Measurements from ENCODE around the gene TNIP1.
A peak's percentile ranks its signal among the peaks of the same experiment; 100 is the strongest.

The TNIP1 gene

DNA sequence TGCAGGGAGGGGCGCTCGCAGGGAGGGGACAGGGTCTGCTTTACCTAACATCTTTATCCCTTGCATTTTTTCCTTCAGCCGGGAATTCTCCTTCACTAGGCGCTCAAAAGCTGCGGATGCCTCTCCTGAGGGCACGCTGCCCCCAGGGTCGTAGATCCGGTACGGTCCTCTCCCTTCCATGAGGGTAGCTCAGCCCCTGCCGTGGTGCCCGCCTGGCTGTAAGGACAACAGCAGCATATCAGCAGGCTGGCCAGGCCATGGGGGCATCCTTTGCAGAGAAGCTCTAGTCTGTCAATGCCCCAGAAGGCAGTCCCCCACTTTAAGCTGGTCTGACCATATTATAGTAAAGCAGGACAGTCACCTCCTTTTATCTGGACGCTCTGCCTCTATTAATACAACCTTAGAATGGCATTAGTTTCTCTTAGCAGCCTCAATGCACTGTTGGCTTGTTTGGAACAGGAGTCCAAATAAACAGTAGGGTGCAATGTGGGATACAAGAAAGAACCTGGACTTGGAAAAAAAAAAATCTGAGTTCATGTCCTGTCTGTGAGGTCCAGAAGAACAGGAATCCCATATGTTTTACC, 15.8 kb downstream of the TNIP1 start:
- no peak for DNase-seq (ENCODE audit: low read depth in 2 of 2)

DNA sequence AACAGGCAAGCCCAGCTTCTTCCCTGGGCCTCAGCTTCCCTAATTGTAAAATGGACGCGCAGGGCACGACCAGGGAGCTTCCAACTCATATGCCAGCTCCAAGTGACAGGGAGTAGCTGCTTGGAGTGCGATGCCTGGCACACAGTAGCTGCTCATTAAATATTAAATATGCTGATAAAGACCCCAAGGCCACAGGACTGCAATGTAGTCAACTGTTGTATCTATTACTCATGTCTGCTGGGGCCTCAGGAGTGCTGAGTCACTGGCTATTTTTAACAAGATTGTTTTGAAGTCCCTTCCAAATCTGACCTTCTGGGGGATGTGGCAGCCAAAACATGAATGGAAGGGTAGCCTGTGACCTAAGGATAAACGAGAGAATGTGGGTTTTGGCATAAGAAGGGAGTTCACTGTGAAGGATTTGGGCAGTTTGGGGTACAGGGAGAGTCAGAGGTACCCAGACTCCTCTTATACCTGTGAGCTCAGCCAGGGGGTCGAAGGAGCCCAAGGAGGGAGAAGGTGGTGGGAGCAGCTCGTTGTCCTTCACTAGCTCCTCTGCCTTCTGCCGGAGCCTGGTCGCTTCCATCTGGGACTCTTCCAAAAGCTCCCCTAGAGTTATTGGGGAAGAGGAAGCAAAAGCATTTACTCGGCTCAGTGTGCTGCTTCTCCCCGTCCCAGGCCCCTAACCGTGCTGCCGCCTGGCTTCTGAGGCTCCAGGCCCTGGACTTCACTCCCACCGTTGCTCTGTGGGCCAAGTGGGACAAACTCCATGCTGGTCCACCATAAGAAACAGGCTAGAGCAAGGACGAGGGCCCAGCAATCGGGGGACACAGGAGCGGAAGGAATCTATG, 17.5 kb downstream of the TNIP1 start:
- DNase-seq (ENCODE audit: low read depth in 2 of 2) = no peak

DNA sequence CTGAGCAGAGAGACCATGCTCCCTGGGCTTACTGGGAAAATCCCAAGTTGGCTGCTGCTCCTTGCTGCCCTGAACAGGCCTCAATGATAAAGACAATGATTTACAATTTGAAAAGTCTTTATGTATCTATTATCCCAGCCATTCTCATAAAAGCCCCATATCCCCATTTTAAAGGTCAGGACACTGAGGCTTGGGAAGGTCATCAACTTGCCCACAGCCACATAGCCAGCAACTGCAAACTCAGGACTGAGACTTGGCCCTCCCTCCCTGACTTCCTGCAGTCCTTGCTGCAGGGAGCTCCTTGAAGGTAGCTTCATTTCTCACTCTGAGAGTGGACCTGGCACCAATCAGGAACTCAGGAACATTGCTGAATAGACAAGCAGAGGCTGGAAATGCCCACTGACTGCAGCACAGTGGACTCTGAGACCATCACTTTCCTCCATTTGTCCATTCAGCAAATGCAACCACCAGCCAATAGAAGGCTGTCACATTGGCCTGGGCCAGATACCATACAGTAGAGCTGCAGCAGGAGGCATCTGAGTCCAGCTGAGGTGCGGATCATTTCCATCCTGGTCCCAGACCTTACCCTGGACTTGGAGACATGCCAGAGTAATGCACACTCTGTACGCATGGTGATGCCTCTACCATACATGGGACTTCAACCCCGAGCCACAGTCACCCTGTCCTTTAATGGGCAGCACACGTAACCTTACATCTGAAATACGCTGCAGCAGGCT, 18.3 kb downstream of the TNIP1 start:
- no peak for DNase-seq (ENCODE audit: low read depth in 2 of 2)

DNA sequence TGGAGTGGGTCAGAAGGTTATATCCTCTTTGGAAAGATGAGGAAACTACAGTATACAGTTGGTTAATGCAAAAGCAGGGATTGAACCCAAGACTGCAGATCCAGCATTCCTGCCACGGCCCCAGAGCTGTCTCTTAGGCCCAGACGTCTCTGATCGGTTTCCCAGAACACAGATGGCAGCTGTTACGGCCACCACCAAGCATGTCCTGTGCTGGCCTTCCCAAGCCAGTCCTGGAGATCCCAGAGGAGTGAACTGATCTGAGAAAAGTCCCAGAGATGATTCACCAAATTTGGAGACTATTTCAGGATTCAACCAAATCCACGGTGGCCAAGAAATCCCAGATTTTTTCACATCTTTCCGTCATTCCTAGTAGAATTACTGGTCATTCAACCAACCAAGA, 20.1 kb downstream of the TNIP1 start:
- DNase-seq (ENCODE audit: low read depth in 2 of 2) = no peak

DNA sequence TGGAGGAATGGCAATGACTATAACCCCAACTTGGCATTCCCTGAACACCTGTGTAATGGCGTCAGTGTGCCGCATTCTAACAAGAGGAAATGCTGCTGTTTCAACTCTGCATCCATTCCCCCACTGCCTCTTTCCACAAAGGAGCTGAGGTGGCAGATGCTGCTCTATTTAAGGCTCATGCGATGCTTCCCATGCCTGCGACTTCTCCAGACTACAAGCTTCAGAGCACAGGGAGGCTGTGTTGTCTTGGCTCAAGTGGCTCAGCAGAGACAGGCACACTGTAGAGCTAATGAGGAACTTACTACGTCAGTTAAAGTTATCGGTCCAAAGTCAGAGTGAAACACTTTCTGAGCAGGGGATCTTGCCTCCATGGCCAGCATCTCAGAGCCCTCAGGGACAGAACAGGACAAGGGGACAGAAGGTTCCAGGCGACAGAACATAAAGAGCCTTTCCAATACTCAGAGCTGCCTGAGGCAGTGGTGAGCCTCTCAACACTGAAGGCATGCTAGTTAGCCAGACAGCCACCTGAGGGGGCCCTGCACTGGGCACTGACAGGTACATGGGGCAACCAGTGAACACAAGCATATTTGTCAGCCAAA, 21.8 kb downstream of the TNIP1 start:
- no peak for DNase-seq (ENCODE audit: low read depth in 2 of 2)

DNA sequence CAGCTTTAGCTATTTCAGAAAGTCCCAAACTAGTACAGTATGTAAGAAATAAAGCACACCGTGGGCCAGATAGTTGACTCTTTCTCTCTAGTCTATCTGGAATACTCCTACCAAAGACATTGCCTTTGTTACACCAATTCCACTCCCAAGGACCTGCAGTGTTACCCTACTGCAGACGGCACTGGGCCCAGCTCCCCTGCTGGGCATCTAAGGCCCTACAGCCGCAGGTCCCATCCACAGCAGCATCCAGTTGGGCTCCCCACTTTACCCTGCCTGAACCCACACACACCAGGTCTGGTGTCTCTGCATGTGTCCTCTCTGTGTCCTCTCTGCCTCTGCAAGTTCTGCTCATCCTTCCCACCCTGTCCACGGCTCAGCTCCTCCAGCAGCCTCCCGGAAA, 22.5 kb downstream of the TNIP1 start:
- DNase-seq (ENCODE audit: low read depth in 2 of 2) = no peak

DNA sequence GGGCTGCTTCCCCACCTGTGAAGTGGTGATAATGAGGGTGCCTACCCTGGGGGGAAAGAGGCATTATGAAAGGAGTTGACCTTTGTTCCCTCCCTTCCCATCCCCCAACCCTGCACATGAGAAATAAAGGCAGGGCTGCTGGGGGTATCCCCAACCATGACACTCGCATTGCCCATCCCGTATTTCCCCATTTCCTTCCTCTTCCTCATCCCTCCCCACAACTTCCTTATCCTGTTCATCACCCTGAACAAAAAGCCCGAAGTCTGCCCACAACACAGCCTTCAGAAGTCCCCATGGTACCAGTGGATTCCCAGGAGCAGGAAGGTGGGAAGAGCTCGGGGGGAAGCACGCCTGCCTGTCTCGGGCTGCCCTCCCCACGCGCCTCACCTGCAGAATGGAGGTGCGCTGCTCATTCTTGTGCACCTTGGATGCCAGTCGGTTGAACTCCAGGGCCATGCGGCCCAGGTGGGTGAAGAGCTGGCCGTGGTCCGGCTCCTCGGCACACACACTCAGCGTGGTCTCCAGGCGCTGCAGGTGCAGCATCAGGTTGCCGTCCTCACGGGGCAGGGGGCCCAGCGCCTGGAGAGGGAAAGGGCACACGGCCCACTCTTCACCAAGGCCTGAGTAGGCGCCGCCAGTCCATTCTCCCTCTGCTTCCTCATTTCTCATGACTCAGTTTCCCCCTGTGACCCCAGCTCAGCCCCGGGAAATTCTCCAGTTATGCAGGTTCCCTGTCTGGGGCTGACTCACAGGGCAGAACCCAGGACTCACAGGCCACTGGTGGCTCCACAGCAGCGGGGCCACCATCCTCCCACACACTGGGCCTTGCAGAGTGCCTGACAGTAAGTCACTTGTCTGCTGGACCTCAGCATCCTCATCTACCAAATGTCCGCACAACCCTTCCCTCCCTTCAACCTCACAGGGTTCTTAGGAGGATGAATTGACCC, 24.2 kb downstream of the TNIP1 start:
- DNase-seq (ENCODE audit: low read depth in 2 of 2) = no peak

DNA sequence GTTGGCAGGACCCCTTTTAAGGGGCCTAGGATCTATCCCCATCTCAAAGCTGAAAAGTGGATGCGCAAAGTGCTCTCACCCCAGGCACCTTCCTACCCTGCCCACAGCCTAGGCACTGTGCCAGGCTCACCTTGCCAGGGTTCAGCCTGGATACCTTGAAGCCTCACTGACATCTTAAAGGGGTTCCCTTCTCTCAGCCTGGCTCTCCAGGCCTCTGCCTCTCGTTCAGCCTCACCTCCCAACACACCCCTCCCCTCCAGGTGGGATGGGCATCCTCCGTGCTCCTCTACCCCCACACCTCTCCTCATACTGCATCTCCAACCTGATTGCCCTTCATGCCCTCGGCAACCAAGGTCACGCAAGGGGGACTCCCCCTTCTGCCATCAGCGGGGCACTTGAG, 25.5 kb downstream of the TNIP1 start:
- DNase-seq (ENCODE audit: low read depth in 2 of 2) = no peak

DNA sequence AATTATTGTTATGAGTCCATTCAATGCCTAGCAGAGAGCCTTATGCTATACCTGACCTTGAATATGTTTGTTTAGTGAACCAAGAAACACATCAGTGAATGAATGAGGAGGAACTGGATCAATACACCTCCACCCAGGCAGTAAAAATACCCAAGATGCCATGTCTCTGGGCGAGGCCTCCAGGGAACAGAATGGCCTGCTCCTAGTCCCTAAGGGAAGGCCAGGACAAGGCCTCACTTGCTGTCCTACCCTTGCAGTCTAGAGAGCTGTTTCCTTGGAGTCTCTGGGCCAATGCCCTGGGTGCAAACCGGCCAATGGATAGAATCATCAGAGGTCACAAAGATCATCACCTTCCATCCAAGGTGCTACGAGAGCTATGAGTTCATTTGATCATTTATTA, 26.1 kb downstream of the TNIP1 start:
- no peak for DNase-seq (ENCODE audit: low read depth in 2 of 2)

DNA sequence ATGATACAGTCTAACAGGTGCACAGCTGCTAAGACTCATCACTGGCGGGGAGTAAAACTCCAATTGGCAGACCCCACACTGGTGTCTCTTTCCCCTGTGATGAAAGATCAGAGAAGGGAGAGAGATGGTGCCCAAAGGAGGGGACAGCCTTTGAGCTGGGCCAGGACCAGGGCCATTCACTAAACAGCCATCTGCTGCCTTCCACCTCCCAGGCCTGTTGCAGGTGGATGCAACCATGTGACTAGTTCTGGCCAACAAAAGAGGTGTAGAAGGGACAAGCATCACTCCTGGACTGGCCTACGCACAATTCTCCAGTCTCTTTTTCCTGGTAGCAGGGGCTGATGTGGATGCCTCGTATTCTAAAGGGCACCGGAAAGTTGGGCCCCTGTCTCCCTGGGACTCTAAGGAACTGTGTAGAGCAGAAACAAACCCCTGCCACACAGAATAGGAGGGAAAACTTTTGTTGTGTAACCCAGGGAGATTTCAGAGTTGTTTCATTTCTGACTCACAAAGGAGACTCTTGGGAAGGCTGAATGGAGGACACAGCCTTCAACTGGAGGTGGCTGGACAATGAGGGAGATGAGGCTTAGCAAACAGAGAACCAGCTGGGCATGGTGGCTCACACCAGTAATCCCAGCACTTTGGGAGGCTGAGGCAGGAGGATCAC, 26.9 kb downstream of the TNIP1 start:
- no peak for DNase-seq (ENCODE audit: low read depth in 2 of 2)

DNA sequence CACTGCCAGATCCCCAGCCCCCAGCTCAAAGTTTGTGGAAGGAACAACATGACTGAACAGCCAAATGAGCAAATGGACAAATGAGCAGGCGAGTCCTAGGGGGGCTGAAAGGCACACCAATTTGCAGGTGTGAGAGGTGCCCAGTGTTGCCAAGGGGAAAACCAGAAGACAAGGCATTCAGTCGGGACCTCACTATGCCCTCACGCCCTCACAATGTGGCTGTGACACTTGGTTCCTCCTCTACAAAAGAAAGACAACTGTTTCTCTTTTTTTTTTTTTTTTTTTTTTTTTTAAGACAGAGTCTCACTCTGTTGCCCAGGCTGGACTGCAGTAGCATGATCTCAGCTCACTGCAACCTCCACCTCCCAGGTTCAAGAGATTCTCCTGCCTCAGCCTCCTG, 28.0 kb downstream of the TNIP1 start:
- no peak for DNase-seq (ENCODE audit: low read depth in 2 of 2)

DNA sequence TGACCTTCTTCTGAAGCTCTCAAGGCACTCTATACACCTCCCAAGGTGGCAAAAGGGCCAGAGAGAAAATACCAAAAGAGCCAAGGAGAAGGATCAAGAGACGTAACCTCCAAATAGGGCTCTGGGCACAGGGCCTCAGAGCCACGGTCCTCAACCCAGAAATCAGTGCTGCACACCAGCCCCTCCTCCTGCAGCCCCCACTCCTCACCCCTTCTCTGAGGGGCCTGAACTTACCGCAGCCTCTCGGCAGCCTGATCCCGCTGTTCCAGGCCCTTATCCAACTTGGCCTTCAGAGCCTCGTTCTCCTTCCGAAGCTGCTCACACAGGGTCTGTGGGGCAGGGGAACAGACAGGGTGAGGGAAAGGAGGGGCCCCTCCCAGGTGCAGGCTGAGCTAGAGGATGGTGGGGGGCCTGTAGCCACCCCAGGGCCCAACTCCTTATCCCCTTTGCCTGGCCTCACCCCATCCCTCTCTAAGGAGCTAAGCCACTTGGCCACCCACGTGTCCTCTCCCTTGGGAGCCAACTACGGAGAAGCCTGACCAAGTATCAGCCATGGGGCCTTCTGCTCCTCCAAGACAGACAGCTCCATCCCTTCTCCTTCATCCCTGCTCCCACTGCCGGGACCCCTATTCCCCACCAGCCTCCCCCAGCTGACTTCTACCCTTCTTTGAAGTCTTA, 28.8 kb downstream of the TNIP1 start:
- no peak for DNase-seq (ENCODE audit: low read depth in 2 of 2)

DNA sequence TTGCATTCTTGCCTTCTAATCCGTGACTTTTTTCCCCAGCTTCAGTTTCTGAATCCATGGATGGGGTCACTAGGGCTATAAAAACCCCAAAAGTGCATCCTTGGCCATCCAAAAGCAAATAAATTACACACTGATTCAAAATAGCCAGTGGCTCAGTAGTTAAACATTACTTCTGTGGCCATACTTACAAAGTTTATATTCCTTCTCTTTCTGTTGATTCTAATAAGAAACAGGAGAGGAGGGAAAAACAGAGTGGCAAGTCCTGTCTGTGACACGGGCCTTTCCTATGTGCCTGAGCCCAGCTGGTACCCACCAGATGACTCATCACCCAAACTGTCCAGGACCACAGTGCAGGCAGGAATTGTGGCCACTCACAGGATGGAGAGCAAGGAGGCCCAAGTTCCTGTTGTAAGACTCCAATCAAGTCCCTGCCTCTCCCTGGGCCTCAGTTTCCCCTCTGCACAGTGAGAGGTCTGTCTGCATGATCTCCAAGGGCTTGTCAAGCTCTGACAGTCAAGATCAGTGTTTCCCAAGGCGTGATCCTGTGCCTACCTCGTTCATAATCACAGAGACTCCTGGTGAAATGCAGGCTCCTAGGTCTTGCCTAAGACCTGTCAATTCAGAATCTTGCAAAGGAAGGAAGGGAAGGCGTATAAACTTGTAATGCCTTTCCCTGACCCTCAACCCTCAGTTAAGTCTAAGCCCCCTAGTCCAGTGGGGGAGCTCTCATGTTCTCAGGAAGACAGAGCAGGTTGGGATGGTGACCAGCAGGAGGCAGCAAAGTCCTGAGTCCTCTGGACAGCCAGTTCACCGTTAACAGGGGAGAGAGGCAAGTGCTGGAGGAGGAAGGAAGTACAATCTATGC, 29.5 kb downstream of the TNIP1 start:
- peak; percentile 52 to 60 for DNase-seq (ENCODE audit: low read depth in 2 of 2)

DNA sequence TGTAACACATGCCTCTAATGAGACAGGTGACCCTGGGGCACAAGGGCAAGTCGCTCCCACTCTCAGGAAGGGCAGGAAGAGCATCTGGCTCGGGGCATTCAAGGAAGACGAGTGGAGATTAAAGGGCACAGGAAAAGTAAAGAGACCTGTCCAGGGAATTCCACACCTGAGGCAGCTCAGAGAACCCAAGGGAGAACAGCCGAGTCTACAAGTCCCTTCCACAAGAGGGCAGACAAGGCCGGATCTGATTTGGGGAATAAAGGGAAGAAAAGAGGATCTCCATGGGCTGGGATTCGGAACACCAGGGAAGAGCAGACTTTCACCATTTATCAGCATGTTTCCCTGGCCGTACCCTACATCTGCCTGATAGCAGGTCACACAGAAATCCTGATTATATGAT, 32.3 kb downstream of the TNIP1 start:
- no peak for DNase-seq (ENCODE audit: low read depth in 2 of 2)

DNA sequence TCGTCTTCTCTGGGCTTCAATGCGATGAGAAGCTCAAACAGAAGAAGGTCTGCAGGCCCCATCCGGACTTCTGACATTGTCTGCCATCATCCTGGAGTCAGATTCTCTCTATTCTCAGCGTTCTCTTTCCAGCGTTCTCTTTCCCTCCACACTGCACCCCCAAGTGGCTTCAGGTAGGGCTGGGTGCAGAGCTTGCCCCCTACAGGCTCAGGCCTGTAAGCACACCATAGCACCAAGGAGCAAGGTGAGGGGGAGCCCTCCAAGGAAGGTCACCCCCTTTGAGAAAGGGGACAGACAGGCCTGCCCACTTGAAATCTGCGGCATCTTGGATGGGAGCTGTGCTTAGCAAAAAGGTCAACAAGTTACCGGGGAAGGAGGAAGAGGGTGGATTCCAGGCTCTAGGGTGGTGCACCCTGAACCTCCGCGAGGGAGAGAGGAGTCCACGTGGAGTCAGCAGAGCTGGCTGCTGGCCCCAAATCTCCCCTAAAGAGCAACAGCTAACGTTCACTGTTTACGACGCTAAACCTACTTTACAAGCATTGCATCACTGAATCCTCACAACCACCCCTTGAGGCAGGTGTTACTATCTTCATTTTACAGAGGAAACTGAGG, 32.9 kb downstream of the TNIP1 start:
- DNase-seq (ENCODE audit: low read depth in 2 of 2) = no peak

DNA sequence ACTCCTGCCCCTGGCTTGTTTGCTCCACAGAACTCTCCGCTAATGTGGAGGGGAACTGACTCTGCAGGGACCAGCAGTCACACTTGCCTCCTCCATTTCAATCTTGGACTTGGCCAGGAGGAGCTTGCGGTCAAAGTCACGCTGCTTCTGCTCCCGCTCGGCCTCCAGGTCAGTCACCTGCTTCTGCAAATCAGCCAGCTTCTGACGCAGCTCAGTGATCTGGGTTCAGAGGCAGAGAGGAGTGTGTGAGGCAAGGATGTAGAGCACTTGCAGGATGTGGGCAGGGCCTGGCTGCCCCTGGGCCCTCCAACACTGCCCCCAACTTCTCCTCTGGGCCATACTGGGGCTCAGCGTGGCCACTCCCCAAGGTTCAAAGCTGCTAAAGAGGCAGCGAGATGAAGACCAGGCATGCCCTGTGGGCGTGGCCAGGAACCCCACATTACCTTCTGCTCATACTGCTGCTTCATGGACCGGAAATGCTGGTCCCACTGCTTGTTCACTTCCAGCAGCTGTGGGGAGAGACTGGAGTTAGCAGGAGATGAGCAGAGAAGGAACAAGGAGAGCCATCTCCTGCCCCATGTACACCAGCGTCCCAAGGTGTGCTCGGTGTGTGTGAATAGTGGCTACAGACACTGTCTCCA, 38.3 kb downstream of the TNIP1 start:
- DNase-seq (ENCODE audit: low read depth in 2 of 2) = no peak

DNA sequence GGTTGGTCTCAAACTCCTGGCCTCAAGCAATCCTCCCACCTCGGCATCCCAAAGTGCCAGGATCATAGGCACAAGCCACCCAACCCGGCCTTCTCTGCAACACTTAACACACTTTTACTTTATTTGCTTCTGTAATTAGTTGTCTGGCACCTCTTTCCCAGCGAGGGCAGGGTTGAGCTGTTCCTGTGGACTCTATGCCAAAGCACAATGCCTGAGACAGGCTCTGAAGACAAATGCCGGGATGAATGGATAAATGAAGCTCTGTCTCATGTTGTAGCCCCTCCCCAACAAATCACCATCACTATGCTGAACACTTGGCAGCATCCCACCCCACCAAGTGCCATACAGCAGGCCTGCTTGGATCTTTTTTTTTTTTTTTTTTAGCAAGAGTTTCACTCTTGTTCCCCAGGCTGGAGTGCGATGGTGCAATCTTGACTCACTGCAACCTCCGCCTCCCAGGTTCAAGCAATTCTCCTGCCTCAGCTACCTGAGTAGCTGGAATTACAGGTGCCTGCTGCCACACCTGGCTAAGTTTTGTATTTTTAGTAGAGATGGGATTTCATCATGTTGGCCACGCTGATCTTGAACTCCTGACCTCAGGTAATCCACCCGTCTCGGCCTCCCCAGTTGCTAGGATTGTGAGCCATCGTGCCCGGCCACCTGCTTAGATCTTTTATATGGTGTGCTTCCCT, 39.1 kb downstream of the TNIP1 start:
- DNase-seq (ENCODE audit: low read depth in 2 of 2) = no peak
